ENCODE measurements around the gene TP73.

DNA sequence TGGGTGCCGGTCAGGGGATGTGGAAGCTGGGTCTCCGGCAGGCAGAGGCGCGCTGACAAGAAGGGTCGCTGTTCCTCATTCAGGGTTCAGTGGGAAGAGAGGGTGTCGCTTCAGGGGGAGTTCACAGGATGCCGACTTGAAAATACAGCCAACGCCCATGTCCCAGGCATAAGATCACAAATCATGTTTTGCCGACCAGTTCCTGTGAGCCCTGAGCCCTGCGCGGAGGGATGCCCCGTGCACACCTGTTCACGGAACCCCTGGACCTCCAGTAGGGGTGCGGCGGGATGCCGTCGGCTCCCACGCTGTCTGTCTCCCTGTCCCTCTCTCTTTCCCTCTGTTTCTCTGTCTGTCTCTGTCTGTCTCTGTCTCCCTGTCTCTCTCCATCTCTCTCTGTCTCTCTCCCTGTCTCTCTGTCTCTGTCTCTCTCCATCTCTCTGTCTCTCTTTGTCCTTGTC is 26.8 kb downstream of the TP73 start:
- no peak for TF ChIP-seq CTCF (conservative IDR thresholded peaks at IDR 0.05; ENCODE audit: low read depth, low read length)
- TF ChIP-seq EZH2 (IDR thresholded peaks at IDR 0.05; ENCODE audit: borderline replicate concordance, low read depth, low read length, poor library complexity, severe bottlenecking) = no peak

All from A673 (cell line).